HG02884 (cell line): Measurements from ENCODE around the gene CUL1.

Source experiments
- ATAC-seq: cut with Tn5 transposase; IDR thresholded peaks from one replicate; pipeline ENCODE4 v1.9.1; 2021; ENCODE audit warnings: mild to moderate bottlenecking, moderate library complexity; ENCODE audit not compliant: unreplicated experiment

The CUL1 gene

GRCh38 chr7:148849393-148850098 is 150.8 kb downstream of the CUL1 start:
- ATAC-seq, result no peak

- no peak for ATAC-seq
These were observed 151.9 kb downstream of the CUL1 start for GRCh38 chr7:148850564-148850963.
